H1 (cell line): Measurements from ENCODE around the gene ARHGAP8. TPM values are rescaled to one million over a fixed set of nuclear protein-coding genes. Genes with fewer than 3 reads are reported as not detected.

Experiments
- CTCF ChIA-PET: fragments of 300-600 bp; sonication (Branson Sonifier 250); formaldehyde crosslinking; loops from one replicate; lab custom pipeline; 2021; ENCODE audit not compliant: partially characterized antibody; lab: Charles Lee
- POLR2A ChIA-PET: fragments of 300-600 bp; sonication (Branson Sonifier 250); formaldehyde crosslinking; loops from one replicate; lab custom pipeline; 2021; ENCODE audit warnings: inconsistent platforms; ENCODE audit not compliant: partially characterized antibody; lab: Charles Lee
- DNase-seq, 2 experiments: peaks; one replicate each; pipeline versions ENCODE4 v3.0.0 to v3.0.0-alpha.2; 2010 to 2022; ENCODE audit warnings: low spot score in 2 of 2, low read depth in 1 of 2, mixed read lengths in 1 of 2
- FAIRE-seq: peaks from 2 replicates; lab custom pipeline; 2011; peaks lifted over from hg19 to GRCh38; lab: Jason Lieb, UNC
- H2AFZ ChIP-seq: 2 replicates; pipeline ENCODE4 v1.8.1; 2012; ENCODE audit warnings: low read length, inconsistent platforms
- H2AK5ac ChIP-seq: 2 replicates; pipeline ENCODE4 v1.6.1; 2013; ENCODE audit warnings: low read depth, low read length
- H2BK120ac ChIP-seq: replicated peaks from 2 replicates; pipeline ENCODE3; 2013; ENCODE audit warnings: low read depth, low read length, inconsistent platforms
- H2BK12ac ChIP-seq: 2 replicates; pipeline ENCODE4 v1.6.1; 2013; ENCODE audit warnings: low read depth, low read length
- H2BK15ac ChIP-seq: 2 replicates; pipeline ENCODE4 v1.6.1; 2013; ENCODE audit warnings: low read length
- H2BK20ac ChIP-seq: 2 replicates; pipeline ENCODE4 v1.6.1; 2013; ENCODE audit warnings: low read length
- H2BK5ac ChIP-seq: 2 replicates; pipeline ENCODE4 v1.6.1; 2013; ENCODE audit warnings: low read depth, low read length
- H3K14ac ChIP-seq: 2 replicates; pipeline ENCODE4 v1.6.1; 2013; ENCODE audit warnings: inconsistent platforms; ENCODE audit not compliant: insufficient read length
- H3K18ac ChIP-seq: 2 replicates; pipeline ENCODE4 v1.6.1; 2013; ENCODE audit warnings: low read length; ENCODE audit errors: extremely low read depth
- H3K23ac ChIP-seq: 2 replicates; pipeline ENCODE4 v1.6.1; 2013; ENCODE audit warnings: inconsistent platforms; ENCODE audit not compliant: insufficient read length
- H3K23me2 ChIP-seq: 2 replicates; pipeline ENCODE4 v1.6.1; 2013; ENCODE audit warnings: low read depth, low read length
- H3K27ac ChIP-seq: 2 replicates; pipeline ENCODE4 v1.6.1; 2011; ENCODE audit warnings: low read depth, low read length, inconsistent platforms
- H3K27me3 ChIP-seq, 4 experiments: replicated peaks in 1 of 4; 1 replicate in 1 of 4; 2 replicates in 3 of 4; pipeline versions ENCODE4 v1.6.1 to v1.8.1; 2011 to 2013; ENCODE audit warnings: low read length in 3 of 4, mild to moderate bottlenecking in 3 of 4, inconsistent platforms in 2 of 4, mixed read lengths in 2 of 4, moderate library complexity in 1 of 4; ENCODE audit not compliant: control insufficient read depth in 3 of 4, insufficient read depth in 3 of 4; ENCODE audit errors: extremely low read depth in 1 of 4
- H3K36me3 ChIP-seq, 4 experiments: 2 replicates each; pipeline versions ENCODE4 v1.6.1 to v1.8.1; 2011 to 2013; ENCODE audit warnings: mild to moderate bottlenecking in 4 of 4, low read length in 3 of 4, moderate library complexity in 2 of 4, control low read depth in 1 of 4, inconsistent platforms in 1 of 4; ENCODE audit not compliant: insufficient read depth in 4 of 4, control insufficient read depth in 2 of 4
- H3K4ac ChIP-seq: replicated peaks from 2 replicates; pipeline ENCODE3; 2013; ENCODE audit warnings: low read length, low read depth, mixed read lengths, inconsistent platforms; ENCODE audit not compliant: insufficient read length
- H3K4me1 ChIP-seq, 4 experiments: replicated peaks in 1 of 4; 1 replicate in 1 of 4; 2 replicates in 3 of 4; pipeline versions ENCODE4 v1.6.1 to v1.8.1; 2011 to 2013; ENCODE audit warnings: low read length in 3 of 4, inconsistent platforms in 2 of 4, mixed read lengths in 1 of 4; ENCODE audit not compliant: insufficient read depth in 4 of 4, control insufficient read depth in 3 of 4
- H3K4me2 ChIP-seq, 2 experiments: 2 replicates each; pipeline versions ENCODE4 v1.6.1 to v1.8.1; 2011 to 2013; ENCODE audit warnings: low read depth in 2 of 2, low read length in 2 of 2, control low read depth in 1 of 2, inconsistent platforms in 1 of 2, mild to moderate bottlenecking in 1 of 2; ENCODE audit not compliant: insufficient read depth in 1 of 2
- H3K4me3 ChIP-seq, 4 experiments: fragments of 200-600, 300-600 bp in 1 of 4; sonication (generic), shearing (Covaris generic), sonication (Bioruptor Twin) in 1 of 4; 2 replicates each; pipeline versions ENCODE4 v1.5.1 to v1.8.1; 2011 to 2016; ENCODE audit warnings: low read length in 4 of 4, low read depth in 3 of 4, control low read depth in 2 of 4, inconsistent platforms in 2 of 4, mild to moderate bottlenecking in 2 of 4, mixed read lengths in 1 of 4, moderate library complexity in 1 of 4; ENCODE audit not compliant: insufficient read depth in 2 of 4; ENCODE audit errors: extremely low read depth in 1 of 4
- H3K56ac ChIP-seq: replicated peaks from 2 replicates; pipeline ENCODE3; 2013; ENCODE audit warnings: low read depth, mild to moderate bottlenecking, mixed read lengths, low read length, inconsistent platforms; ENCODE audit not compliant: insufficient read length
- H3K79me1 ChIP-seq: 2 replicates; pipeline ENCODE4 v1.6.1; 2013; ENCODE audit warnings: low read depth, low read length, control low read depth
- H3K79me2 ChIP-seq, 2 experiments: 2 replicates each; pipeline versions ENCODE4 v1.6.1 to v1.8.1; 2012 to 2013; ENCODE audit warnings: low read length in 2 of 2, mild to moderate bottlenecking in 2 of 2, inconsistent platforms in 1 of 2; ENCODE audit not compliant: insufficient read depth in 2 of 2, control insufficient read depth in 1 of 2
- H3K9ac ChIP-seq, 4 experiments: replicated peaks in 1 of 4; 1 replicate in 1 of 4; 2 replicates in 3 of 4; pipeline versions ENCODE4 v1.6.1 to v1.8.1; 2011 to 2013; ENCODE audit warnings: low read depth in 3 of 4, low read length in 3 of 4, control low read depth in 2 of 4, mild to moderate bottlenecking in 2 of 4, moderate library complexity in 2 of 4, inconsistent platforms in 1 of 4; ENCODE audit errors: extremely low read depth in 1 of 4
- H3K9me3 ChIP-seq, 2 experiments: 2 replicates each; pipeline versions ENCODE4 v1.6.1 to v1.8.1; 2012 to 2013; ENCODE audit warnings: mild to moderate bottlenecking in 2 of 2, moderate library complexity in 2 of 2, control low read depth in 1 of 2, inconsistent platforms in 1 of 2, low read depth in 1 of 2, low read length in 1 of 2, mixed read lengths in 1 of 2; ENCODE audit not compliant: insufficient read depth in 2 of 2
- H4K20me1 ChIP-seq, 2 experiments: replicated peaks in 1 of 2; 2 replicates each; pipeline versions ENCODE3 to v1.8.1; 2011 to 2013; ENCODE audit warnings: inconsistent platforms in 2 of 2, low read length in 2 of 2, mild to moderate bottlenecking in 1 of 2; ENCODE audit not compliant: insufficient read depth in 2 of 2, control insufficient read depth in 1 of 2
- H4K5ac ChIP-seq: 2 replicates; pipeline ENCODE4 v1.6.1; 2013; ENCODE audit warnings: low read length, low read depth, mixed read lengths, inconsistent platforms; ENCODE audit not compliant: insufficient read length
- H4K8ac ChIP-seq: 2 replicates; pipeline ENCODE4 v1.8.0; 2013; ENCODE audit warnings: mild to moderate bottlenecking, moderate library complexity, low read length, inconsistent platforms; ENCODE audit not compliant: insufficient read depth; ENCODE audit errors: extremely low read depth
- H4K91ac ChIP-seq: replicated peaks from 2 replicates; pipeline ENCODE3; 2013; ENCODE audit warnings: low read length, mixed read lengths, inconsistent platforms; ENCODE audit not compliant: insufficient read length
- PHF8 ChIP-seq: fragments of 200-600 bp; sonication (generic); conservative IDR thresholded peaks from 2 replicates; pipeline ENCODE4 v1.7.1; 2012; ENCODE audit warnings: low read depth, mild to moderate bottlenecking, inconsistent platforms, low read length, moderate library complexity
- WGBS, 2 experiments: shearing (Covaris generic) in 1 of 2; methylation state at CpG; one replicate each; pipeline versions ENCODE4 v1.1.6 to v1.1.7; 2013 to 2015; ENCODE audit warnings: low lambda C conversion rate in 2 of 2, mixed read lengths in 2 of 2, inconsistent platforms in 1 of 2, low coverage in 1 of 2, missing lambda C conversion rate in 1 of 2; ENCODE audit not compliant: insufficient replicate concordance in 2 of 2, insufficient coverage in 1 of 2, insufficient read length in 1 of 2; ENCODE audit errors: extremely low coverage in 1 of 2, missing lambda C conversion rate in 1 of 2; 5-methylcytosine and 5-hydroxymethylcytosine counted together
- polyA plus RNA-seq, 7 experiments: library from polyadenylated mRNA; depleted of rRNA in 3 of 7; stranded (reverse) in 5 of 7; unstranded in 2 of 7; fragments of >200 nt in 5 of 7; fragments of 200-250 nt in 2 of 7; gene quantifications; 1 replicate in 5 of 7; 2 replicates in 1 of 7; 4 replicates in 1 of 7; pipeline versions ENCODE4 v1.2.1 to v1.2.3, GENCODE V29; 2011 to 2013; ENCODE audit warnings: missing spikeins in 2 of 7, mixed read lengths in 2 of 7
- total RNA-seq: library from RNA; stranded (reverse); fragmentation: NEBNext Ultra II Directional; extraction: Animal tissue kit (Norgen Biotek cat#: 25700); gene quantifications from 2 replicates; pipeline ENCODE4 v1.2.1, GENCODE V29; 2021

ARHGAP8 gene
- total and polyA plus RNA-seq, 2 of the 8 experiments (the other 6 are each of a cell fraction or from before 2014, with no cell fraction given) = 35.6 to 47.7 TPM

- Histone ChIP-seq H3K79me1 (no peaks in the 10 kb centered on the region), H2BK20ac (no peak overlapping the region), H4K91ac (no peak overlapping the region), H3K23ac (no peak overlapping the region), H4K20me1 (peaks cover 0 to 3% of the 10 kb centered on the region in 2 experiments), H3K79me2 (no peaks in the 10 kb centered on the region), H3K36me3 (no peaks in the 10 kb centered on the region), H3K27ac (no peak overlapping the region), H2AFZ (no peak overlapping the region), H2BK120ac (no peak overlapping the region), H2BK5ac (no peak overlapping the region), H2BK12ac (no peak overlapping the region), H2BK15ac (no peak overlapping the region), H3K23me2 (no peaks in the 10 kb centered on the region), H3K4me3 (no peak overlapping the region), H3K27me3 (peaks cover 0 to 5% (median 0%) of the 10 kb centered on the region in 4 experiments; a peak in 1 of 7 replicates), H3K18ac (no peak overlapping the region), H3K56ac (no peak overlapping the region), H3K9me3 (no peaks in the 10 kb centered on the region), H3K9ac (no peak overlapping the region), H3K14ac (no peak overlapping the region), H3K4me2 (no peak overlapping the region), H2AK5ac (no peak overlapping the region), H3K4me1 (peaks cover 0 to 16% (median 6%) of the 10 kb centered on the region in 4 experiments; a peak in 4 of 7 replicates), H4K5ac (no peak overlapping the region), H3K4ac (no peak overlapping the region), H4K8ac (no peak overlapping the region)
- POLR2A ChIA-PET = interaction anchor here (1.0 kb wide), 1 partner anchor 13 kb away, joined by 3 read pairs; no protein-coding TSS in a partner anchor
- CTCF ChIA-PET = interaction anchor here (0.6 to 1.3 kb wide), 4 partner anchors 8 to 367 kb away, joined by 3 to 5 read pairs (median 4); no protein-coding TSS in a partner anchor
- no peak for FAIRE-seq
- 81% methylated on average over 7 of the region's 7 CpGs; no CpG with 5 or more reads in 1 of the 2 experiments for WGBS, 2 experiments
- no peak for DNase-seq
- TF ChIP-seq PHF8 = no peak
Measured at GRCh38 chr22:44743804-44744211, 8.6 kb upstream of the ARHGAP8 start.
